ENCODE data around the gene ABCC10.
"Not testable (repeated sequence)": the region's sequence is repeated elsewhere in the genome, so short reads cannot be mapped to it uniquely, and the experiment has no call there.

ABCC10 gene

GRCh38 chr6:43416935-43417334 is 10.4 kb upstream of the ABCC10 start:
- H3K4me3 ChIP-seq (ENCODE audit: low read depth, low read length): no peak overlapping the region

GRCh38 chr6:43420012-43420709 is 7.2 kb upstream of the ABCC10 start:
- H3K4me3 ChIP-seq (ENCODE audit: low read depth, low read length): no peak overlapping the region

More at GRCh38 chr6:43416935-43417334, 10.4 kb upstream of the ABCC10 start:
- no peak for TF ChIP-seq CTCF (IDR thresholded peaks at IDR 0.05; ENCODE audit: borderline replicate concordance, insufficient read depth, low read depth, low read length)

GRCh38 chr6:43421831-43422230 is 5.5 kb upstream of the ABCC10 start:
- TF ChIP-seq CTCF (IDR thresholded peaks at IDR 0.05; ENCODE audit: borderline replicate concordance, insufficient read depth, low read depth, low read length): no peak
- no peak overlapping the region for H3K4me3 ChIP-seq (ENCODE audit: low read depth, low read length)

More at GRCh38 chr6:43420012-43420709, 7.2 kb upstream of the ABCC10 start:
- no peak for TF ChIP-seq CTCF (IDR thresholded peaks at IDR 0.05; ENCODE audit: borderline replicate concordance, insufficient read depth, low read depth, low read length)

- H3K4me3 ChIP-seq (ENCODE audit: low read depth, low read length): not testable (repeated sequence)
These were observed 2.3 kb upstream of the ABCC10 start for GRCh38 chr6:43425083-43425482.

- TF ChIP-seq CTCF (IDR thresholded peaks at IDR 0.05; ENCODE audit: borderline replicate concordance, insufficient read depth, low read depth, low read length): no peak
- peak overlapping the region; percentile 63 for H3K4me3 ChIP-seq (ENCODE audit: low read depth, low read length)
These were observed 374 bp upstream of the ABCC10 start for GRCh38 chr6:43426928-43427405.

- TF ChIP-seq CTCF (IDR thresholded peaks at IDR 0.05; ENCODE audit: borderline replicate concordance, insufficient read depth, low read depth, low read length): no peak
- H3K4me3 ChIP-seq (ENCODE audit: low read depth, low read length): peak overlapping the region; percentile 63
These were observed 800 bp downstream of the ABCC10 start for GRCh38 chr6:43428112-43428570.

- peak overlapping the region; percentile 63 for H3K4me3 ChIP-seq (ENCODE audit: low read depth, low read length)
- no peak for TF ChIP-seq CTCF (IDR thresholded peaks at IDR 0.05; ENCODE audit: borderline replicate concordance, insufficient read depth, low read depth, low read length)
These were observed 1.5 kb downstream of the ABCC10 start for GRCh38 chr6:43428874-43429273.
